ENCODE results near the gene DCHS1. TPM values are rescaled to one million over a fixed set of nuclear protein-coding genes. Genes with fewer than 3 reads are reported as not detected.

Gene DCHS1
- total RNA-seq, 3 donors from 2014 or later (not counting 1 experiment from before 2014, with no cell fraction given): 0.49 to 1.0 (median 0.83) TPM

DNA sequence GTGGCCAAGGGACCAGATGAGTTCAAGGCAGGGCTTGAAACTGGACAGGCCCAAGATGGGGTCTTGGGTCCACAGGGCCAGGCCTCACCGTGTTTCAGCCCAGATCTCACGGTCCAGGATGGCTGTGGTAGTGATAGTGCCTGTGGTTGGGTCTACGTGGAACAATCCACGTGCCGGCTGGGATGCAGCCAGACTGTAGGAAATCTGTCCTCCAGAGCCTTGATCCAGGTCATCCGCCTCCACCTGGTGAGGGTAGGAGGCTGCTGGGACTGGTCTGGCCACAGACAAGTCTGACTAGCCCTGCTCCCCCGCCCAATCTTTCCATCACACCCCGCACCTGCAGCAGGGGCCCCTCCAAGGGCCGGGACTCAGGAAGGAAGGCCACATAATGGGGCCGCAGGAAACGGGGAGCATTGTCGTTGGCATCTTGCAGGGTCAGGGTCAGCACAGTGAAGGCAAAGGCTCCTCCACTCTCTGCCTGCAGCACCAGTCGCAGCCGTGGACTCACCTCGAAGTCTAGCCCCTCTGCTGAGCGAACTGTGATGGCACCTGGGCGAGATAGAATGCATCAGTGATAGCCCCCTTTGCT is 29.7 kb downstream of the DCHS1 start:
- Mint-ChIP-seq H3K27ac (no peak overlapping the region), H3K4me1 (peaks cover 9 to 12% of the 10 kb centered on the region in 2 donors), H3K27me3 (ENCODE audit: low read depth in 2 of 2) (no peaks in the 10 kb centered on the region), H3K9me3 (no peaks in the 10 kb centered on the region), H3K4me3 (no peak overlapping the region), H3K36me3 (no peaks in the 10 kb centered on the region)
- Histone ChIP-seq H3K27ac (ENCODE audit: low read length) (no peak overlapping the region), H3K4me1 (ENCODE audit: control insufficient read depth, insufficient read depth, low read length) (peaks cover 9% of the 10 kb centered on the region), H3K36me3 (ENCODE audit: control insufficient read depth, insufficient read depth, low read length) (no peaks in the 10 kb centered on the region), H3K4me3 (ENCODE audit: low read length) (no peak overlapping the region), H3K27me3 (ENCODE audit: control insufficient read depth, insufficient read depth, low read length) (no peaks in the 10 kb centered on the region), H3K9me3 (ENCODE audit: control insufficient read depth, insufficient read depth, low read length) (no peaks in the 10 kb centered on the region)
- 92% methylated on average over 17 of the region's 17 CpGs for WGBS (ENCODE audit: insufficient coverage)
- no peak for TF ChIP-seq CTCF (IDR thresholded peaks at IDR 0.05)
- ATAC-seq (no peak), DNase-seq (no peak)
- intact Hi-C loops (cut with micrococcal nuclease): no loop called here

- TF ChIP-seq CTCF (IDR thresholded peaks at IDR 0.05): no peak
- ATAC-seq: no peak
- DNase-seq: no peak
- no peak overlapping the region for H3K27ac ChIP-seq (ENCODE audit: low read length)
- no peaks in the 10 kb centered on the region for H3K27me3 Mint-ChIP-seq (ENCODE audit: low read depth in 2 of 2)
- H3K27me3 ChIP-seq (ENCODE audit: control insufficient read depth, insufficient read depth, low read length): no peaks in the 10 kb centered on the region
- no peaks in the 10 kb centered on the region for H3K9me3 Mint-ChIP-seq
- no peak overlapping the region for H3K4me3 ChIP-seq (ENCODE audit: low read length)
- peaks cover 9 to 12% of the 10 kb centered on the region in 2 donors for H3K4me1 Mint-ChIP-seq
- intact Hi-C loops (cut with micrococcal nuclease): no loop called here
- no peaks in the 10 kb centered on the region for H3K36me3 ChIP-seq (ENCODE audit: control insufficient read depth, insufficient read depth, low read length)
- no peak overlapping the region for H3K4me3 Mint-ChIP-seq
- no peaks in the 10 kb centered on the region for H3K9me3 ChIP-seq (ENCODE audit: control insufficient read depth, insufficient read depth, low read length)
- no peak overlapping the region for H3K27ac Mint-ChIP-seq
- H3K4me1 ChIP-seq (ENCODE audit: control insufficient read depth, insufficient read depth, low read length): peaks cover 9% of the 10 kb centered on the region
- no peaks in the 10 kb centered on the region for H3K36me3 Mint-ChIP-seq
- 93% methylated on average over 11 of the region's 12 CpGs for WGBS (ENCODE audit: insufficient coverage)
Measured at GRCh38 chr11:6625156-6625831, 30.3 kb downstream of the DCHS1 start.

DNA sequence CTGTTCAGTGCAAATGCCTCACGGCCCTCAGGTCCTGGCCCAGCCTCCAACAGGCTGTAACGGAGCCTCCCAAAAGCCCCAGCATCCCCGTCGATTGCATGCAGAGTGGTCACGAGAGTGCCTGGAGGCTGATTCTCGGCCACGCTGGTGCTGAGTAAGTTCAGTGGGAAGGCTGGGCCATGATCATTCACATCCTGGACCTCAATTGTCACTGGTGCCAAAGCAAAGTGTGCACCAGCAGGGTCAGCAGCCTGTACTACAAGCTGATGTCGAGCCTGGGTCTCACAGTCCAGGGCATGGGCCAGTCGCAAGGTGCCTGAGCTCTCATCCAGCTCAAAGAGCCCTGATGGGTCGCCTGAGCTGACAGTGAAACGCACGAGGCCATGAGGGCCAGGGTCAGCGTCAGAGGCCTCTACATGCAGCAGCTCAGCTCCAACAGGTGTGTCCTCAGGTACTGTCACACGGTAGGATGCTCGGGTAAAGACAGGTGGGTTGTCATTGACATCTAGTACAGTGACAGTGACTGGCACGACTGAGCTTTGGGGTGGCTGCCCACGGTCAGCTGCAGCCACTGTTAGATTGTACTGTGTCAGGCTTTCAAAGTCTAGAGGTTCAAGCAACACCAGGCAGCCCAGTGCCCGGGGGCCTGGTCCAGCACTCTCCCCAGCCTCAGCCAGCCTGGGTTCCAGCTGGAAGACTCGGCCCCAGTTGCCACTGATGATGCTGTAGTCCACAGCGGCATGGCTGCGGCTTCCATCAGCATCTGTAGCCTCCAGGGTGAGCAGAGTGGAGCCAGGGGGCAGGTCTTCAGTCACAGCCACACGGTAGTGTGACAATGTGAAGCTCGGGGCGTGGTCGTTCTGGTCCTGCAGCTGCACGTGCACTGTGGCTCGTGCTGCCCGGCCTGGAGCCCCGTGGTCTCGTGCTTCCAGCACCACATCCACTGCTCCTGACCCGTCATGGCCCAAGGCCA is 31.9 kb downstream of the DCHS1 start:
- Mint-ChIP-seq H3K27me3 (ENCODE audit: low read depth in 2 of 2) (no peaks in the 10 kb centered on the region), H3K36me3 (no peaks in the 10 kb centered on the region), H3K9me3 (no peaks in the 10 kb centered on the region), H3K27ac (no peak overlapping the region), H3K4me1 (peaks cover 9 to 12% of the 10 kb centered on the region in 2 donors), H3K4me3 (no peak overlapping the region)
- WGBS (ENCODE audit: insufficient coverage): 89% methylated on average over 31 of the region's 31 CpGs
- no peak for TF ChIP-seq CTCF (IDR thresholded peaks at IDR 0.05)
- H3K9me3 ChIP-seq (ENCODE audit: control insufficient read depth, insufficient read depth, low read length): no peaks in the 10 kb centered on the region
- H3K36me3 ChIP-seq (ENCODE audit: control insufficient read depth, insufficient read depth, low read length): no peaks in the 10 kb centered on the region
- ATAC-seq (no peak), DNase-seq (no peak)
- intact Hi-C loops (cut with micrococcal nuclease): no loop called here
- peaks cover 16% of the 10 kb centered on the region for H3K4me1 ChIP-seq (ENCODE audit: control insufficient read depth, insufficient read depth, low read length)
- no peak overlapping the region for H3K27ac ChIP-seq (ENCODE audit: low read length)
- no peaks in the 10 kb centered on the region for H3K27me3 ChIP-seq (ENCODE audit: control insufficient read depth, insufficient read depth, low read length)
- H3K4me3 ChIP-seq (ENCODE audit: low read length): no peak overlapping the region

All from natural killer cell (primary cell).